ENCODE measurements around the gene CSF2RB.

CSF2RB gene

GRCh38 chr22:36867695-36868094 is 45.7 kb upstream of the CSF2RB start:
- no peak for TF ChIP-seq CTCF (IDR thresholded peaks at IDR 0.05; ENCODE audit: poor library complexity, severe bottlenecking)
- Histone ChIP-seq H3K27ac (ENCODE audit: poor library complexity, severe bottlenecking) (no peak overlapping the region), H3K9me3 (ENCODE audit: severe bottlenecking) (no peaks in the 10 kb centered on the region), H3K4me3 (ENCODE audit: severe bottlenecking) (no peak overlapping the region), H3K27me3 (ENCODE audit: insufficient read depth, poor library complexity, severe bottlenecking) (no peaks in the 10 kb centered on the region), H3K4me1 (ENCODE audit: insufficient read depth, poor library complexity, severe bottlenecking) (peaks cover 25% of the 10 kb centered on the region), H3K36me3 (ENCODE audit: low read depth) (no peaks in the 10 kb centered on the region)
- DNase-seq (ENCODE audit: low spot score) (no peak), ATAC-seq (ENCODE audit: low read depth) (no peak)

GRCh38 chr22:36868546-36869181 is 44.8 kb upstream of the CSF2RB start:
- DNase-seq (ENCODE audit: low spot score) (no peak), ATAC-seq (ENCODE audit: low read depth) (no peak)
- Histone ChIP-seq H3K27ac (ENCODE audit: poor library complexity, severe bottlenecking) (no peak overlapping the region), H3K4me3 (ENCODE audit: severe bottlenecking) (no peak overlapping the region), H3K36me3 (ENCODE audit: low read depth) (no peaks in the 10 kb centered on the region), H3K27me3 (ENCODE audit: insufficient read depth, poor library complexity, severe bottlenecking) (no peaks in the 10 kb centered on the region), H3K9me3 (ENCODE audit: severe bottlenecking) (no peaks in the 10 kb centered on the region), H3K4me1 (ENCODE audit: insufficient read depth, poor library complexity, severe bottlenecking) (peaks cover 25% of the 10 kb centered on the region)
- no peak for TF ChIP-seq CTCF (IDR thresholded peaks at IDR 0.05; ENCODE audit: poor library complexity, severe bottlenecking)

- Histone ChIP-seq H3K4me3 (ENCODE audit: severe bottlenecking) (no peak overlapping the region), H3K4me1 (ENCODE audit: insufficient read depth, poor library complexity, severe bottlenecking) (peaks cover 33% of the 10 kb centered on the region), H3K27me3 (ENCODE audit: insufficient read depth, poor library complexity, severe bottlenecking) (no peaks in the 10 kb centered on the region), H3K27ac (ENCODE audit: poor library complexity, severe bottlenecking) (no peak overlapping the region), H3K9me3 (ENCODE audit: severe bottlenecking) (no peaks in the 10 kb centered on the region), H3K36me3 (ENCODE audit: low read depth) (no peaks in the 10 kb centered on the region)
- ATAC-seq (ENCODE audit: low read depth) (peak; percentile 33; the same call in 2 of the 3 replicates), DNase-seq (ENCODE audit: low spot score) (no peak)
- no peak for TF ChIP-seq CTCF (IDR thresholded peaks at IDR 0.05; ENCODE audit: poor library complexity, severe bottlenecking)
Observed at GRCh38 chr22:36870250-36870649, 43.2 kb upstream of the CSF2RB start.

GRCh38 chr22:36871669-36872081 is 41.8 kb upstream of the CSF2RB start:
- no peak for DNase-seq (ENCODE audit: low spot score)
- Histone ChIP-seq H3K27me3 (ENCODE audit: insufficient read depth, poor library complexity, severe bottlenecking) (no peaks in the 10 kb centered on the region), H3K9me3 (ENCODE audit: severe bottlenecking) (no peaks in the 10 kb centered on the region), H3K4me3 (ENCODE audit: severe bottlenecking) (no peak overlapping the region), H3K36me3 (ENCODE audit: low read depth) (no peaks in the 10 kb centered on the region), H3K4me1 (ENCODE audit: insufficient read depth, poor library complexity, severe bottlenecking) (peaks cover 33% of the 10 kb centered on the region), H3K27ac (ENCODE audit: poor library complexity, severe bottlenecking) (peak overlapping the region; percentile 7)
- TF ChIP-seq CTCF (IDR thresholded peaks at IDR 0.05; ENCODE audit: poor library complexity, severe bottlenecking) = peak; percentile 29
- peak; percentile 78 for ATAC-seq (ENCODE audit: low read depth)

- H3K36me3 ChIP-seq (ENCODE audit: low read depth) = no peaks in the 10 kb centered on the region
- no peaks in the 10 kb centered on the region for H3K27me3 ChIP-seq (ENCODE audit: insufficient read depth, poor library complexity, severe bottlenecking)
- no peak for TF ChIP-seq CTCF (IDR thresholded peaks at IDR 0.05; ENCODE audit: poor library complexity, severe bottlenecking)
- no peak for DNase-seq (ENCODE audit: low spot score)
- no peaks in the 10 kb centered on the region for H3K9me3 ChIP-seq (ENCODE audit: severe bottlenecking)
- H3K4me3 ChIP-seq (ENCODE audit: severe bottlenecking) = no peak overlapping the region
- no peak for ATAC-seq (ENCODE audit: low read depth)
- H3K27ac ChIP-seq (ENCODE audit: poor library complexity, severe bottlenecking) = peak overlapping the region; percentile 7
- H3K4me1 ChIP-seq (ENCODE audit: insufficient read depth, poor library complexity, severe bottlenecking) = peaks cover 33% of the 10 kb centered on the region
Observed at GRCh38 chr22:36872084-36872483, 41.3 kb upstream of the CSF2RB start.
